ENCODE data around the gene KBTBD13.
"Not testable (repeated sequence)": the region's sequence is repeated elsewhere in the genome, so short reads cannot be mapped to it uniquely, and the experiment has no call there.

KBTBD13 gene

DNA sequence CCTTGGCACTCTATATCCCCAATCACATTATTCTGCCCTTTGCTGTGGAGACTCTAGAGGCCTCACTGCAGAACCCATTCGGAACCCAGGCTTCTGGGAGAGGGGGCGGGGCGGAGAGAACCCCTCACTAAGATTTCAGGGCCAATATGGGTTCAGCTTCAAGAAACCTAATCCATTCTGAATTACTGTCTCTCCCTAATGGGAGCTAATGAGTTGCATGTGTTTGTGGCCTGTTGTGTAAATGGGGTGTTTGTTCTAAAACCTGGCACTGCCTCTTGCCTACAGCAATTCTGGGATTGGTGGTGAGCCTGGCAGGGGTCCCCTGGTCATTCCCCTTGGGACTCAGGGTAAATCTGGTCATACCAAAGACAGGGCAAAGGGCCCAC is 8.2 kb upstream of the KBTBD13 start:
- Histone ChIP-seq H3K9me3 (ENCODE audit: control insufficient read depth, low read length) (no peaks in the 10 kb centered on the region), H3K27ac (ENCODE audit: insufficient read depth, low read depth, low read length, poor library complexity, severe bottlenecking) (no peak overlapping the region), H3K4me1 (ENCODE audit: control insufficient read depth, insufficient read depth, low read length) (peaks cover 28% of the 10 kb centered on the region), H3K4me3 (ENCODE audit: insufficient read depth, low read depth, low read length) (no peak overlapping the region), H3K36me3 (ENCODE audit: control insufficient read depth, insufficient read depth, low read length) (no peaks in the 10 kb centered on the region), H3K27me3 (ENCODE audit: control insufficient read depth, insufficient read depth, low read length, poor library complexity, severe bottlenecking) (peaks cover 11% of the 10 kb centered on the region)
- 70 to 73% methylated on average over 3 of the region's 3 CpGs for WGBS, 2 experiments

- Histone ChIP-seq H3K4me1 (ENCODE audit: control insufficient read depth, insufficient read depth, low read length) (peaks cover 28% of the 10 kb centered on the region), H3K27me3 (ENCODE audit: control insufficient read depth, insufficient read depth, low read length, poor library complexity, severe bottlenecking) (peaks cover 11% of the 10 kb centered on the region), H3K4me3 (ENCODE audit: insufficient read depth, low read depth, low read length) (no peak overlapping the region), H3K27ac (ENCODE audit: insufficient read depth, low read depth, low read length, poor library complexity, severe bottlenecking) (no peak overlapping the region), H3K36me3 (ENCODE audit: control insufficient read depth, insufficient read depth, low read length) (no peaks in the 10 kb centered on the region), H3K9me3 (ENCODE audit: control insufficient read depth, low read length) (no peaks in the 10 kb centered on the region)
- WGBS, 2 experiments: 89 to 95% methylated on average over 1 of the region's 1 CpG
Observed at GRCh38 chr15:65069179-65069578, 7.4 kb upstream of the KBTBD13 start.

GRCh38 chr15:65069779-65070546 is 6.6 kb upstream of the KBTBD13 start:
- Histone ChIP-seq H3K4me3 (ENCODE audit: insufficient read depth, low read depth, low read length) (no peak overlapping the region), H3K4me1 (ENCODE audit: control insufficient read depth, insufficient read depth, low read length) (peaks cover 27% of the 10 kb centered on the region), H3K9me3 (ENCODE audit: control insufficient read depth, low read length) (no peaks in the 10 kb centered on the region), H3K27me3 (ENCODE audit: control insufficient read depth, insufficient read depth, low read length, poor library complexity, severe bottlenecking) (peaks cover 11% of the 10 kb centered on the region), H3K27ac (ENCODE audit: insufficient read depth, low read depth, low read length, poor library complexity, severe bottlenecking) (no peak overlapping the region), H3K36me3 (ENCODE audit: control insufficient read depth, insufficient read depth, low read length) (no peaks in the 10 kb centered on the region)
- 92% methylated on average over 5 of the region's 5 CpGs for WGBS, 2 experiments

DNA sequence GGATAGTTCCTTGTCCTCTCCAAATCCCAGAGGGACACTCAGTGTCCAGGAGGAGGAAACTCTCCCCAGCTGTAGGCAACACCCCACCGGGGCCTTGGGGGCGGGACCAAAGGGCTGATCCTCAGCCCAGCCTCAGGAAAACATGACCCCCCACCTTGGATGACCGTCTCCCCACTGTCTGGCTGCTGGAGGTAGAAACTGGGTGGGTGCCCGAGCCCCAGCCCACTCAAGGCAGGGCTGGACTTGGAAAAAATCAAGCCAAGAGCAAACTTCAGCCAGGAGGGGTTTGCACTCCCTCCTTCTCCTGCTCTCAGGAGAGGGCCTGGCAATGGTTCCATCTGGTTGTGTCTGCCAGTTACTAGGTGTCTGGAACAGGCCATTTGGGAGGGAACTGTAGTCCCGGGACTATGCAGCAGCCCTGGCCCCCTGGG is 5.2 kb upstream of the KBTBD13 start:
- H3K27ac ChIP-seq (ENCODE audit: insufficient read depth, low read depth, low read length, poor library complexity, severe bottlenecking): no peak overlapping the region
- H3K4me3 ChIP-seq (ENCODE audit: insufficient read depth, low read depth, low read length): no peak overlapping the region
- H3K27me3 ChIP-seq (ENCODE audit: control insufficient read depth, insufficient read depth, low read length, poor library complexity, severe bottlenecking): peaks cover 11% of the 10 kb centered on the region
- H3K9me3 ChIP-seq (ENCODE audit: control insufficient read depth, low read length): no peaks in the 10 kb centered on the region
- peaks cover 17% of the 10 kb centered on the region for H3K4me1 ChIP-seq (ENCODE audit: control insufficient read depth, insufficient read depth, low read length)
- H3K36me3 ChIP-seq (ENCODE audit: control insufficient read depth, insufficient read depth, low read length): no peaks in the 10 kb centered on the region
- WGBS, 2 experiments: 64 to 74% methylated on average over 5 of the region's 5 CpGs

DNA sequence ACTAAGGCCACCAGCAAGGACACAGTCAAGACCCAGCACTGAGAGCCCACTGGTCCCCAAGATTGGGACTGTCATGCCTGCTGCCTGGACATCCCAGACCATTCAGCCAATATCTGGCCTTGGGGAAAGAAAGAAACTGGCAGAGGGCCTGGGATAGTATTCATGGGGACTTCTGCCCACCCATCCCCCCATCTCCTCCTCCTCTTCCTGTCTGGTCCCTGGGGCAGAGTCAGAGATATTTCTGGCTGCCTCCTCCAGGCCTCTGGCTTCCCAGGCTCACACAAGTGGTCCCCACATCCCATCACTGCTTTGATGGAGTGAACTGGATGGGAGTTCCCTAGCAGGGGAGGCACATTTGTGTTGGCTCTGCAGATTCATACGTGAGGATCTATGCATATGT is 4.5 kb upstream of the KBTBD13 start:
- H3K4me3 ChIP-seq (ENCODE audit: insufficient read depth, low read depth, low read length): no peak overlapping the region
- 91 to 95% methylated on average over 1 of the region's 1 CpG for WGBS, 2 experiments

GRCh38 chr15:65072617-65073016 is 3.9 kb upstream of the KBTBD13 start:
- Histone ChIP-seq H3K9me3 (ENCODE audit: control insufficient read depth, low read length) (no peaks in the 10 kb centered on the region), H3K27ac (ENCODE audit: insufficient read depth, low read depth, low read length, poor library complexity, severe bottlenecking) (no peak overlapping the region), H3K4me3 (ENCODE audit: insufficient read depth, low read depth, low read length) (no peak overlapping the region), H3K36me3 (ENCODE audit: control insufficient read depth, insufficient read depth, low read length) (no peaks in the 10 kb centered on the region), H3K4me1 (ENCODE audit: control insufficient read depth, insufficient read depth, low read length) (peaks cover 10% of the 10 kb centered on the region), H3K27me3 (ENCODE audit: control insufficient read depth, insufficient read depth, low read length, poor library complexity, severe bottlenecking) (peaks cover 11% of the 10 kb centered on the region)
- 93 to 96% methylated on average over 3 of the region's 3 CpGs for WGBS, 2 experiments

More for the DNA sequence above, 4.5 kb upstream of the KBTBD13 start:
- Histone ChIP-seq H3K27me3 (ENCODE audit: control insufficient read depth, insufficient read depth, low read length, poor library complexity, severe bottlenecking) (peaks cover 11% of the 10 kb centered on the region), H3K4me1 (ENCODE audit: control insufficient read depth, insufficient read depth, low read length) (peaks cover 16% of the 10 kb centered on the region), H3K36me3 (ENCODE audit: control insufficient read depth, insufficient read depth, low read length) (no peaks in the 10 kb centered on the region), H3K27ac (ENCODE audit: insufficient read depth, low read depth, low read length, poor library complexity, severe bottlenecking) (no peak overlapping the region), H3K9me3 (ENCODE audit: control insufficient read depth, low read length) (no peaks in the 10 kb centered on the region)

DNA sequence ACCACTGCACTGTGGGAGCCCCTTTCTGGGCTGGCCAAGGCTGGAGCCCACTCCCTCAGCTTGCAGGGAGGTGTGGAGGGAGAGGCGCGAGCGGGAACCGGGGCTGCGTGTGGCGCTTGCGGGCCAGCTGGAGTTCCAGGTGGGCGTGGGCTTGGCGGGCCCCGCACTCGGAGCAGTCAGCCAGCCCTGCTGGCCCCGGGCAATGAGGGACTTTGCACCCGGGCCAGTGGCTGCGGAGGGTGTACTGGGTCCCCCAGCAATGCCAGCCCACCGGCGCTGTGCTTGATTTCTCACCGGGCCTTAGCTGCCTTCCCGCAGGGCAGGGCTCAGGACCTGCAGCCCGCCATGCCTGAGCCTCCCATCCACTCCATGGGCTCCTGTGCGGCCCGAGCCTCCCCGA is 1.6 kb upstream of the KBTBD13 start:
- H3K27me3 ChIP-seq (ENCODE audit: control insufficient read depth, insufficient read depth, low read length, poor library complexity, severe bottlenecking): peaks cover 25% of the 10 kb centered on the region
- not testable (repeated sequence) for H3K36me3 ChIP-seq (ENCODE audit: control insufficient read depth, insufficient read depth, low read length); H3K4me3 ChIP-seq (ENCODE audit: insufficient read depth, low read depth, low read length); H3K9me3 ChIP-seq (ENCODE audit: control insufficient read depth, low read length); H3K4me1 ChIP-seq (ENCODE audit: control insufficient read depth, insufficient read depth, low read length); H3K27ac ChIP-seq (ENCODE audit: insufficient read depth, low read depth, low read length, poor library complexity, severe bottlenecking)
- 95 to 97% methylated on average over 21 to 22 of the region's 22 CpGs for WGBS, 2 experiments

DNA sequence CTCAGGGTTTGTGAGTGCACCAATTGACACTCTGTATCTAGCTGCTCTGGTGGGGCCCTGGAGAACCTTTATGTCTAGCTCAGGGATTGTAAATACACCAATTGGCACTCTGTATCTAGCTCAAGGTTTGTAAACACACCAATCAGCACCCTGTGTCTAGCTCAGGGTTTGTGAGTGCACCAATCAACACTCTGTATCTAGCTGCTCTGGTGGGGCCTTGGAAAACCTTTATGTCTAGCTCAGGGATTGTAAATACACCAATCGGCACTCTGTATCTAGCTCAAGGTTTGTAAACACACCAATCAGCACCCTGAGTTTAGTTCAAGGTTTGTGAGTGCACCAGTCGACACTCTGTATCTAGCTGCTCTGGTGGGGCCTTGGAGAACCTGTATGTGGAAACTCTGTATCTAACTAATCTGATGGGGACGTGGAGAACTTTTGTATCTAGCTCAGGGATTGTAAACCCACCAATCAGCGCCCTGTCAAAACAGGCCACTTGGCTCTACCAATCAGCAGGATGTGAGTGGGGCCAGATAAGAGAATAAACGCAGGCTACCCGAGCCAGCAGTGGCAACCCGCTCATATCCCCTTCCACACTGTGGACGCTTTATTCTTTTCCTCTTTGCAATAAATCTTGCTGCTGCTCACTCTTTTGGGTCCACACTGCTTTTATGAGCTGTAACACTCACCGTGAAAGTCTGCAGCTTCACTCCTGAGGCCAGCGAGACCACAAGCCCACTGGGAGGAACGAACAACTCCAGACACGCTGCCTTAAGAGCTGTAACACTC is 745 bp upstream of the KBTBD13 start:
- not testable (repeated sequence) for H3K9me3 ChIP-seq (ENCODE audit: control insufficient read depth, low read length); H3K4me3 ChIP-seq (ENCODE audit: insufficient read depth, low read depth, low read length); H3K27ac ChIP-seq (ENCODE audit: insufficient read depth, low read depth, low read length, poor library complexity, severe bottlenecking); H3K4me1 ChIP-seq (ENCODE audit: control insufficient read depth, insufficient read depth, low read length); H3K36me3 ChIP-seq (ENCODE audit: control insufficient read depth, insufficient read depth, low read length)
- peaks cover 26% of the 10 kb centered on the region for H3K27me3 ChIP-seq (ENCODE audit: control insufficient read depth, insufficient read depth, low read length, poor library complexity, severe bottlenecking)
- 92 to 94% methylated on average over 12 of the region's 12 CpGs for WGBS, 2 experiments

DNA sequence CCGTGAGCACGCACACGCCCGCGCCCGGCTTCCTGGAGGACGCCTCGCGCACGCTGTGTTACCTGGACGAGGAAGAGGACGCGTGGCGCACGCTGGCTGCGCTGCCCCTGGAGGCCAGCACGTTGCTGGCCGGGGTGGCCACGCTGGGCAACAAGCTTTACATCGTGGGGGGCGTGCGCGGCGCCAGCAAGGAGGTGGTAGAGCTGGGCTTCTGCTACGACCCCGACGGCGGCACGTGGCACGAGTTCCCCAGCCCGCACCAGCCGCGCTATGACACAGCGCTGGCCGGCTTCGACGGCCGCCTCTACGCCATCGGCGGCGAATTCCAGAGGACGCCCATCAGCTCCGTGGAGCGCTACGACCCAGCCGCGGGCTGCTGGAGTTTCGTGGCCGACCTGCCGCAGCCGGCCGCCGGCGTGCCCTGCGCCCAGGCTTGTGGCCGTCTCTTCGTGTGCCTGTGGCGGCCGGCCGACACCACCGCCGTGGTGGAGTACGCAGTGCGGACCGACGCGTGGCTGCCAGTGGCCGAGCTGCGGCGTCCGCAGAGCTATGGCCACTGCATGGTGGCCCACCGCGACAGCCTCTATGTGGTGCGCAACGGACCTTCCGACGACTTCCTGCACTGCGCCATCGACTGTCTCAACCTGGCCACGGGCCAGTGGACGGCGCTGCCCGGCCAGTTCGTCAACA is 890 bp downstream of the KBTBD13 start:
- Histone ChIP-seq H3K36me3 (ENCODE audit: control insufficient read depth, insufficient read depth, low read length) (no peaks in the 10 kb centered on the region), H3K4me1 (ENCODE audit: control insufficient read depth, insufficient read depth, low read length) (peaks cover 12% of the 10 kb centered on the region), H3K4me3 (ENCODE audit: insufficient read depth, low read depth, low read length) (no peak overlapping the region), H3K9me3 (ENCODE audit: control insufficient read depth, low read length) (no peaks in the 10 kb centered on the region), H3K27me3 (ENCODE audit: control insufficient read depth, insufficient read depth, low read length, poor library complexity, severe bottlenecking) (peaks cover 42% of the 10 kb centered on the region), H3K27ac (ENCODE audit: insufficient read depth, low read depth, low read length, poor library complexity, severe bottlenecking) (no peak overlapping the region)
- WGBS, 2 experiments: 93% methylated on average over 85 of the region's 85 CpGs

DNA sequence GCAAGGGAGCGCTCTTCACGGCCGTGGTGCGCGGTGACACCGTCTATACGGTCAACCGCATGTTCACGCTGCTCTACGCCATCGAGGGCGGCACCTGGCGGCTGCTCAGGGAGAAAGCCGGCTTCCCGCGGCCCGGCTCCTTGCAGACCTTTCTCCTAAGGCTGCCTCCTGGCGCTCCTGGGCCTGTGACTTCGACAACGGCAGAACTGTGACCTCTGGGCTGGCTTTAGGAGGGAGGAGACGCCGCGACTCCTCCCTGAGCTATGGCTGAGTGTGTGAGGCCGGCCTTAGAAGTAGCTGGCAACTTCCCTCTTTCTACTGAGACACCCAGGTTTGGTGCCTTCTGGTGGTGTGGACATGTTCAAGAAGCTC is 1.4 kb downstream of the KBTBD13 start:
- no peaks in the 10 kb centered on the region for H3K36me3 ChIP-seq (ENCODE audit: control insufficient read depth, insufficient read depth, low read length)
- H3K4me1 ChIP-seq (ENCODE audit: control insufficient read depth, insufficient read depth, low read length): peaks cover 17% of the 10 kb centered on the region
- no peak overlapping the region for H3K4me3 ChIP-seq (ENCODE audit: insufficient read depth, low read depth, low read length)
- H3K27ac ChIP-seq (ENCODE audit: insufficient read depth, low read depth, low read length, poor library complexity, severe bottlenecking): no peak overlapping the region
- WGBS, 2 experiments: 54 to 59% methylated on average over 24 of the region's 24 CpGs
- peaks cover 43% of the 10 kb centered on the region for H3K27me3 ChIP-seq (ENCODE audit: control insufficient read depth, insufficient read depth, low read length, poor library complexity, severe bottlenecking)
- no peaks in the 10 kb centered on the region for H3K9me3 ChIP-seq (ENCODE audit: control insufficient read depth, low read length)

Measured in ectodermal cell (in vitro differentiated cells).